GM23338 (cell line): ENCODE results near the gene USF2. TPM values are rescaled to one million over a fixed set of nuclear protein-coding genes. Genes with fewer than 3 reads are reported as not detected.

Experiments
- ATAC-seq: fragments of 200-7000 bp; cut with Tn5 transposase; 3 replicates; pipeline ENCODE4 v1.9.1; 2020
- DNase-seq: peaks from one replicate; pipeline ENCODE4 v3.0.0-alpha.2; 2015; ENCODE audit warnings: low spot score
- H2AFZ ChIP-seq: fragments of 200-600 bp; sonication (generic); 2 replicates; pipeline ENCODE4 v1.8.0; 2016; ENCODE audit warnings: antibody characterized with exemption, mild to moderate bottlenecking, moderate library complexity
- H3F3A ChIP-seq: fragments of 200-600 bp; sonication (generic); replicated peaks from 2 replicates; pipeline ENCODE4 v1.8.0; 2017; ENCODE audit warnings: antibody characterized with exemption, mixed run types, low read depth
- H3K27ac ChIP-seq: fragments of 200-600 bp; sonication (generic); 2 replicates; pipeline ENCODE4 v1.6.1; 2016; ENCODE audit warnings: low read depth
- H3K27me3 ChIP-seq: fragments of 200-600 bp; sonication (generic); 2 replicates; pipeline ENCODE4 v1.8.0; 2016; ENCODE audit warnings: mild to moderate bottlenecking, mixed run types, moderate library complexity; ENCODE audit not compliant: insufficient read depth
- H3K36me3 ChIP-seq: fragments of 200-600 bp; sonication (generic); 2 replicates; pipeline ENCODE4 v1.8.0; 2016; ENCODE audit warnings: mild to moderate bottlenecking; ENCODE audit not compliant: insufficient read depth
- H3K4me1 ChIP-seq: fragments of 200-600 bp; sonication (generic); 2 replicates; pipeline ENCODE4 v1.8.0; 2016; ENCODE audit warnings: mild to moderate bottlenecking, moderate library complexity; ENCODE audit not compliant: insufficient read depth
- H3K4me2 ChIP-seq: fragments of 200-600 bp; sonication (generic); 2 replicates; pipeline ENCODE4 v1.7.1; 2017; ENCODE audit warnings: mixed run types
- H3K4me3 ChIP-seq: fragments of 200-600 bp; sonication (generic); 2 replicates; pipeline ENCODE4 v1.6.1; 2016; ENCODE audit warnings: mixed run types
- H3K79me2 ChIP-seq: fragments of 200-600 bp; sonication (generic); replicated peaks from 2 replicates; pipeline ENCODE4 v1.8.0; 2017; ENCODE audit warnings: mild to moderate bottlenecking; ENCODE audit not compliant: insufficient read depth
- H3K9me2 ChIP-seq: fragments of 200-600 bp; sonication (generic); 2 replicates; pipeline ENCODE4 v1.8.0; 2017; ENCODE audit not compliant: insufficient read depth
- H4K20me1 ChIP-seq: fragments of 200-600 bp; sonication (generic); replicated peaks from 2 replicates; pipeline ENCODE4 v1.8.0; 2017; ENCODE audit warnings: mild to moderate bottlenecking; ENCODE audit not compliant: insufficient read depth
- H3K27ac Mint-ChIP-seq: 2 replicates; pipeline ENCODE4 v1.8.0; 2020; ENCODE audit warnings: inconsistent platforms, mild to moderate bottlenecking, moderate library complexity, mixed read lengths
- H3K27me3 Mint-ChIP-seq: 3 replicates; pipeline ENCODE4 v1.8.0; 2022; ENCODE audit warnings: low read depth, mild to moderate bottlenecking, moderate library complexity, mixed read lengths, inconsistent platforms; ENCODE audit not compliant: insufficient read depth, poor library complexity
- H3K36me3 Mint-ChIP-seq: 3 replicates; pipeline ENCODE4 v1.8.0; 2021; ENCODE audit warnings: low read depth, mild to moderate bottlenecking, inconsistent platforms, moderate library complexity, mixed read lengths
- H3K4me1 Mint-ChIP-seq: 3 replicates; pipeline ENCODE4 v1.8.0; 2020; ENCODE audit warnings: mild to moderate bottlenecking, inconsistent platforms, mixed read lengths
- H3K4me3 Mint-ChIP-seq: 3 replicates; pipeline ENCODE4 v1.8.0; 2021; ENCODE audit warnings: moderate library complexity, mild to moderate bottlenecking, inconsistent platforms, mixed read lengths
- H3K9me3 Mint-ChIP-seq: 3 replicates; pipeline ENCODE4 v1.8.0; 2020; ENCODE audit warnings: moderate library complexity, mild to moderate bottlenecking, inconsistent platforms, mixed read lengths
- EZH2 ChIP-seq: fragments of 200-600 bp; sonication (generic); IDR thresholded peaks from one replicate; pipeline ENCODE4 v1.8.0; 2017; ENCODE audit warnings: antibody characterized with exemption, mild to moderate bottlenecking, low read depth; ENCODE audit not compliant: unreplicated experiment
- EZH2phosphoT487 ChIP-seq: fragments of 200-600 bp; sonication (generic); IDR thresholded peaks from one replicate; pipeline ENCODE4 v1.8.1; 2018; ENCODE audit warnings: antibody characterized with exemption; ENCODE audit not compliant: unreplicated experiment
- NANOG ChIP-seq: IDR thresholded peaks from 2 replicates; pipeline ENCODE4 v1.6.1; 2016; ENCODE audit warnings: antibody characterized with exemption, borderline replicate concordance
- POLR2AphosphoS5 ChIP-seq: IDR thresholded peaks from 2 replicates; pipeline ENCODE4 v1.6.1; 2016; ENCODE audit warnings: antibody characterized with exemption, low read depth
- ZNF114 ChIP-seq: fragments of 250-450 bp; sonication (Bioruptor Pico); IDR thresholded peaks from 2 replicates; pipeline ENCODE4 v1.5.0; 2020; ENCODE audit warnings: mild to moderate bottlenecking, moderate library complexity
- ZNF331 ChIP-seq: fragments of 250-450 bp; sonication (Bioruptor Pico); IDR thresholded peaks from 2 replicates; pipeline ENCODE4 v1.5.0; 2020; ENCODE audit warnings: low read depth, mild to moderate bottlenecking, moderate library complexity
- polyA plus RNA-seq: library from polyadenylated mRNA; unstranded; fragments of >200 nt; fragmentation: Nextera tagmentation; extraction: Ambion mirVana; gene quantifications from 2 replicates; pipeline ENCODE4 v1.2.1, GENCODE V29; 2016
- total RNA-seq: library from RNA; depleted of rRNA; stranded (reverse); fragments of >200 nt; shearing (Covaris generic); gene quantifications from 2 replicates; pipeline ENCODE4 v1.2.3, GENCODE V29; 2014
- TF ChIP-seq, protein P1 (sequence below), 2 experiments: fragments of 200-600 bp in 1 of 2; sonication (generic) in 1 of 2; conservative IDR thresholded peaks; 2 replicates each; pipeline versions ENCODE4 v1.5.1 to v1.6.1; 2016 to 2017; ENCODE audit warnings: antibody characterized with exemption in 2 of 2, low read depth in 2 of 2, mild to moderate bottlenecking in 2 of 2, moderate library complexity in 1 of 2
- TF ChIP-seq, protein P2 (sequence below): fragments of 250-450 bp; sonication (Bioruptor Pico); IDR thresholded peaks from 2 replicates; pipeline ENCODE4 v1.5.0; 2020; ENCODE audit warnings: mild to moderate bottlenecking, moderate library complexity
- TF ChIP-seq, protein P3 (sequence below): IDR thresholded peaks from 2 replicates; pipeline ENCODE4 v1.6.1; 2016; ENCODE audit warnings: antibody characterized with exemption

USF2 gene
- total and polyA plus RNA-seq, 2 experiments from 2014 or later: 28.9 to 60.5 TPM

DNA sequence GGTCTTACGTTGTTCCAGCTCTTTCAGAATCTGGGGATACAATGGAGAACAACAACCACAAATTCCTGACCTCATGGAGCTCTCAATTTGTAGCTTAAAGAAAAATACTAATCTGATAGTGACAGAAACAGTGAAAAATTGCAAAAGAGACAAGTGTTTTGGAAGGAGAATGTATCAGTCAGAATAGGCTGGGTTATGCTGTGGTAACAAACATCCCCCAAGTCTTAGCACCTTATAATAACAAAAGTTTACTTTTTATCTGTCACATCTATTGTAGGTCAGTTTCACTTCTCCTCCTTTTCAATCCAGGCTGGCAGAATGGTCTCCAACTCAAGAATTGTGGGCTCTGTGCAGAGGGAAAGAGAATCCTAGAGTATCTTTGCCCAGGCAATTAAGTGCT lies 49.8 kb upstream of the USF2 start (continued):
- TF ChIP-seq, protein P1, sequence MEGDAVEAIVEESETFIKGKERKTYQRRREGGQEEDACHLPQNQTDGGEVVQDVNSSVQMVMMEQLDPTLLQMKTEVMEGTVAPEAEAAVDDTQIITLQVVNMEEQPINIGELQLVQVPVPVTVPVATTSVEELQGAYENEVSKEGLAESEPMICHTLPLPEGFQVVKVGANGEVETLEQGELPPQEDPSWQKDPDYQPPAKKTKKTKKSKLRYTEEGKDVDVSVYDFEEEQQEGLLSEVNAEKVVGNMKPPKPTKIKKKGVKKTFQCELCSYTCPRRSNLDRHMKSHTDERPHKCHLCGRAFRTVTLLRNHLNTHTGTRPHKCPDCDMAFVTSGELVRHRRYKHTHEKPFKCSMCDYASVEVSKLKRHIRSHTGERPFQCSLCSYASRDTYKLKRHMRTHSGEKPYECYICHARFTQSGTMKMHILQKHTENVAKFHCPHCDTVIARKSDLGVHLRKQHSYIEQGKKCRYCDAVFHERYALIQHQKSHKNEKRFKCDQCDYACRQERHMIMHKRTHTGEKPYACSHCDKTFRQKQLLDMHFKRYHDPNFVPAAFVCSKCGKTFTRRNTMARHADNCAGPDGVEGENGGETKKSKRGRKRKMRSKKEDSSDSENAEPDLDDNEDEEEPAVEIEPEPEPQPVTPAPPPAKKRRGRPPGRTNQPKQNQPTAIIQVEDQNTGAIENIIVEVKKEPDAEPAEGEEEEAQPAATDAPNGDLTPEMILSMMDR (conservative IDR thresholded peaks at IDR 0.05; ENCODE audit: low read depth in 2 of 2): no peak
- no peak for TF ChIP-seq POLR2AphosphoS5
- no peak for TF ChIP-seq EZH2phosphoT487

DNA sequence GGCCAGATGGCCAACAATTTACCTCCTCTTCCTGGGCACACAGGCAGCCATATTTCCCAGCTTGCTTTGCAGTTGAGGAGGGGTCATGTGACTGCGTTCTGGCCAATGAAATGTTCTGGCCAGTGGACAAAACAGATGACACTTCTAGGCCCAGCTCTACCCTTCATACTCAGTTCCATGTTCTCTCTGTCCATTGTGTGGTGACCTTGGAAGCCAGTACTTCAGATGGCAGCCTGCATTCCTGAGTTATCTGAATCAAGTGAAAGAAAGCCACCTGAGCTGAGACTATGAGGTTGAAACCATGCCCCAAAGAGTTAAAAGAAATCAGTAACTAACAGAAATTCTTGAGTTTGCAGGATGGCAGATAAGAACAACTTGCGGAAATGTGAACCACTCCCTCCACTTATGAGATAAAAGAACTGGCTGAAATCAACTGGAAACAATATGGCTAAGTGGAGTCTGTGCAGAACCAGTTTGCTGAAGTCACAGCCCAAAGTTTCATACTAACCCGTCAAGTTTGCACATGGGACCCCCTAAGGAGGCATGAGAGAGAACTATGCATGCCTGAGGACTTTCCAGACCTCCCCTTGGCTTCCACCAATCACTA lies 48.3 kb upstream of the USF2 start:
- Histone ChIP-seq H3F3A (0 out of 2 replicates have a peak, but pooled peaks cover 1% of the 10 kb centered on the region), H3K27ac (no peak overlapping the region), H3K27me3 (no peaks in the 10 kb centered on the region), H3K9me2 (peaks cover 11% of the 10 kb centered on the region; the same call in 1 of the 2 replicates), H3K79me2 (no peaks in the 10 kb centered on the region), H2AFZ (no peak overlapping the region), H3K4me3 (no peak overlapping the region), H4K20me1 (no peaks in the 10 kb centered on the region), H3K36me3 (no peaks in the 10 kb centered on the region), H3K4me1 (no peaks in the 10 kb centered on the region), H3K4me2 (no peak overlapping the region)
- ATAC-seq (no peak), DNase-seq (peak; percentile 36)
- Mint-ChIP-seq H3K27me3 (peaks cover 8% of the 10 kb centered on the region), H3K4me3 (no peak overlapping the region), H3K27ac (no peak overlapping the region; the same call in 1 of the 2 replicates), H3K4me1 (peaks cover 10% of the 10 kb centered on the region), H3K36me3 (peaks cover 12% of the 10 kb centered on the region; the same call in 1 of the 3 replicates), H3K9me3 (peaks cover 26% of the 10 kb centered on the region)
- TF ChIP-seq EZH2phosphoT487: no peak
- TF ChIP-seq, protein P2, sequence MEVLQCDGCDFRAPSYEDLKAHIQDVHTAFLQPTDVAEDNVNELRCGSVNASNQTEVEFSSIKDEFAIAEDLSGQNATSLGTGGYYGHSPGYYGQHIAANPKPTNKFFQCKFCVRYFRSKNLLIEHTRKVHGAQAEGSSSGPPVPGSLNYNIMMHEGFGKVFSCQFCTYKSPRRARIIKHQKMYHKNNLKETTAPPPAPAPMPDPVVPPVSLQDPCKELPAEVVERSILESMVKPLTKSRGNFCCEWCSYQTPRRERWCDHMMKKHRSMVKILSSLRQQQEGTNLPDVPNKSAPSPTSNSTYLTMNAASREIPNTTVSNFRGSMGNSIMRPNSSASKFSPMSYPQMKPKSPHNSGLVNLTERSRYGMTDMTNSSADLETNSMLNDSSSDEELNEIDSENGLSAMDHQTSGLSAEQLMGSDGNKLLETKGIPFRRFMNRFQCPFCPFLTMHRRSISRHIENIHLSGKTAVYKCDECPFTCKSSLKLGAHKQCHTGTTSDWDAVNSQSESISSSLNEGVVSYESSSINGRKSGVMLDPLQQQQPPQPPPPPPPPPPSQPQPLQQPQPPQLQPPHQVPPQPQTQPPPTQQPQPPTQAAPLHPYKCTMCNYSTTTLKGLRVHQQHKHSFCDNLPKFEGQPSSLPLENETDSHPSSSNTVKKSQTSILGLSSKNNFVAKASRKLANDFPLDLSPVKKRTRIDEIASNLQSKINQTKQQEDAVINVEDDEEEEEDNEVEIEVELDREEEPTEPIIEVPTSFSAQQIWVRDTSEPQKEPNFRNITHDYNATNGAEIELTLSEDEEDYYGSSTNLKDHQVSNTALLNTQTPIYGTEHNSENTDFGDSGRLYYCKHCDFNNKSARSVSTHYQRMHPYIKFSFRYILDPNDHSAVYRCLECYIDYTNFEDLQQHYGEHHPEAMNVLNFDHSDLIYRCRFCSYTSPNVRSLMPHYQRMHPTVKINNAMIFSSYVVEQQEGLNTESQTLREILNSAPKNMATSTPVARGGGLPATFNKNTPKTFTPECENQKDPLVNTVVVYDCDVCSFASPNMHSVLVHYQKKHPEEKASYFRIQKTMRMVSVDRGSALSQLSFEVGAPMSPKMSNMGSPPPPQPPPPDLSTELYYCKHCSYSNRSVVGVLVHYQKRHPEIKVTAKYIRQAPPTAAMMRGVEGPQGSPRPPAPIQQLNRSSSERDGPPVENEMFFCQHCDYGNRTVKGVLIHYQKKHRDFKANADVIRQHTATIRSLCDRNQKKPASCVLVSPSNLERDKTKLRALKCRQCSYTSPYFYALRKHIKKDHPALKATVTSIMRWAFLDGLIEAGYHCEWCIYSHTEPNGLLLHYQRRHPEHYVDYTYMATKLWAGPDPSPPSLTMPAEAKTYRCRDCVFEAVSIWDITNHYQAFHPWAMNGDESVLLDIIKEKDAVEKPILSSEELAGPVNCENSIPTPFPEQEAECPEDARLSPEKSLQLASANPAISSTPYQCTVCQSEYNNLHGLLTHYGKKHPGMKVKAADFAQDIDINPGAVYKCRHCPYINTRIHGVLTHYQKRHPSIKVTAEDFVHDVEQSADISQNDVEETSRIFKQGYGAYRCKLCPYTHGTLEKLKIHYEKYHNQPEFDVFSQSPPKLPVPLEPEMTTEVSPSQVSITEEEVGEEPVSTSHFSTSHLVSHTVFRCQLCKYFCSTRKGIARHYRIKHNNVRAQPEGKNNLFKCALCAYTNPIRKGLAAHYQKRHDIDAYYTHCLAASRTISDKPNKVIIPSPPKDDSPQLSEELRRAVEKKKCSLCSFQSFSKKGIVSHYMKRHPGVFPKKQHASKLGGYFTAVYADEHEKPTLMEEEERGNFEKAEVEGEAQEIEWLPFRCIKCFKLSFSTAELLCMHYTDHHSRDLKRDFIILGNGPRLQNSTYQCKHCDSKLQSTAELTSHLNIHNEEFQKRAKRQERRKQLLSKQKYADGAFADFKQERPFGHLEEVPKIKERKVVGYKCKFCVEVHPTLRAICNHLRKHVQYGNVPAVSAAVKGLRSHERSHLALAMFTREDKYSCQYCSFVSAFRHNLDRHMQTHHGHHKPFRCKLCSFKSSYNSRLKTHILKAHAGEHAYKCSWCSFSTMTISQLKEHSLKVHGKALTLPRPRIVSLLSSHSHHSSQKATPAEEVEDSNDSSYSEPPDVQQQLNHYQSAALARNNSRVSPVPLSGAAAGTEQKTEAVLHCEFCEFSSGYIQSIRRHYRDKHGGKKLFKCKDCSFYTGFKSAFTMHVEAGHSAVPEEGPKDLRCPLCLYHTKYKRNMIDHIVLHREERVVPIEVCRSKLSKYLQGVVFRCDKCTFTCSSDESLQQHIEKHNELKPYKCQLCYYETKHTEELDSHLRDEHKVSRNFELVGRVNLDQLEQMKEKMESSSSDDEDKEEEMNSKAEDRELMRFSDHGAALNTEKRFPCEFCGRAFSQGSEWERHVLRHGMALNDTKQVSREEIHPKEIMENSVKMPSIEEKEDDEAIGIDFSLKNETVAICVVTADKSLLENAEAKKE: no peak
- TF ChIP-seq ZNF114 (CRISPR knock-in tag): no peak
- TF ChIP-seq NANOG: no peak
- TF ChIP-seq, protein P1 (conservative IDR thresholded peaks at IDR 0.05; ENCODE audit: low read depth in 2 of 2): no peak
- no peak for TF ChIP-seq EZH2
- TF ChIP-seq POLR2AphosphoS5: no peak
- TF ChIP-seq, protein P3, sequence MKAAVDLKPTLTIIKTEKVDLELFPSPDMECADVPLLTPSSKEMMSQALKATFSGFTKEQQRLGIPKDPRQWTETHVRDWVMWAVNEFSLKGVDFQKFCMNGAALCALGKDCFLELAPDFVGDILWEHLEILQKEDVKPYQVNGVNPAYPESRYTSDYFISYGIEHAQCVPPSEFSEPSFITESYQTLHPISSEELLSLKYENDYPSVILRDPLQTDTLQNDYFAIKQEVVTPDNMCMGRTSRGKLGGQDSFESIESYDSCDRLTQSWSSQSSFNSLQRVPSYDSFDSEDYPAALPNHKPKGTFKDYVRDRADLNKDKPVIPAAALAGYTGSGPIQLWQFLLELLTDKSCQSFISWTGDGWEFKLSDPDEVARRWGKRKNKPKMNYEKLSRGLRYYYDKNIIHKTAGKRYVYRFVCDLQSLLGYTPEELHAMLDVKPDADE: no peak
- no peak for TF ChIP-seq ZNF331 (CRISPR knock-in tag)
